Endothelial cell (in vitro differentiated cells): ENCODE results near the gene DSG2. TPM values are rescaled to one million over a fixed set of nuclear protein-coding genes. Genes with fewer than 3 reads are reported as not detected.
A peak's percentile ranks its signal among the peaks of the same experiment; 100 is the strongest.
"Not testable (repeated sequence)": the region's sequence is repeated elsewhere in the genome, so short reads cannot be mapped to it uniquely, and the experiment has no call there.

ENCODE experiments used
- DNase-seq: peaks from one replicate; pipeline ENCODE4 v3.0.0; 2021; ENCODE audit warnings: low spot score
- H3K27ac Mint-ChIP-seq: one replicate; pipeline ENCODE4 v1.8.0; 2021; ENCODE audit warnings: mixed read lengths, inconsistent platforms; ENCODE audit not compliant: unreplicated experiment
- H3K27me3 Mint-ChIP-seq: one replicate; pipeline ENCODE4 v1.8.0; 2021; ENCODE audit warnings: mild to moderate bottlenecking, moderate library complexity, mixed read lengths, inconsistent platforms; ENCODE audit not compliant: unreplicated experiment
- H3K36me3 Mint-ChIP-seq: one replicate; pipeline ENCODE4 v1.8.0; 2021; ENCODE audit warnings: mild to moderate bottlenecking, low read depth, mixed read lengths, inconsistent platforms; ENCODE audit not compliant: unreplicated experiment
- H3K4me1 Mint-ChIP-seq: one replicate; pipeline ENCODE4 v1.8.0; 2021; ENCODE audit warnings: mild to moderate bottlenecking, mixed read lengths, inconsistent platforms; ENCODE audit not compliant: unreplicated experiment
- H3K4me3 Mint-ChIP-seq: one replicate; pipeline ENCODE4 v1.8.0; 2021; ENCODE audit warnings: mild to moderate bottlenecking, mixed read lengths, inconsistent platforms; ENCODE audit not compliant: unreplicated experiment
- H3K9me3 Mint-ChIP-seq: one replicate; pipeline ENCODE4 v1.8.0; 2021; ENCODE audit warnings: mixed read lengths, inconsistent platforms; ENCODE audit not compliant: unreplicated experiment
- total RNA-seq: library from RNA; stranded (reverse); fragmentation: NEBNext Ultra II Directional; extraction: Animal tissue kit (Norgen Biotek cat#: 25700); gene quantifications from one replicate; pipeline ENCODE4 v1.2.1, GENCODE V29; 2021; ENCODE audit not compliant: unreplicated experiment
- TF ChIP-seq, protein P1 (sequence below): fragments of 200-600 bp; sonication (generic); IDR thresholded peaks from one replicate; pipeline ENCODE4 v1.5.0; 2021; ENCODE audit warnings: antibody characterized with exemption; ENCODE audit not compliant: unreplicated experiment

Gene DSG2
- total RNA-seq, 1 donor from 2014 or later: 60.5 TPM

DNA sequence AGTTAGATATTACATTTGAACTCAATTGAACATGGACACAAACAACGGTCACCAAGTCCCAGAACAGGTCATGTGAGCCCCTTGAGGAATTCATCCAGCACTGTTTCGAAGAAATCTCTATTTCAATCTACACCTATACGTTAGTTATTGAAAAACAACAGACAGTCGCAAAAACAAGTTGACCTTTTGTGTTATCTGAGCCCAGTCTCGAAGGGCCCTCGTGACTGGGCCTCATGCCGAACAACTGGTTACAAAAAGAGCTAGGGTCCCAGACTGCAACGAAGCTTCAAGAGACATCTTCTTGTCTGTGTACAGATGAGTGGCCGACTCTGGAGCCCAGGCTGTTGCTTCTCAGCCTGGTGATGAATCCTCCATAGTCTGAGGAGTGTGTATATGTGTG, 5.3 kb upstream of the DSG2 start:
- Mint-ChIP-seq H3K4me3 (no peak overlapping the region), H3K9me3 (no peaks in the 10 kb centered on the region), H3K36me3 (no peaks in the 10 kb centered on the region), H3K27ac (no peak overlapping the region), H3K4me1 (no peaks in the 10 kb centered on the region), H3K27me3 (no peaks in the 10 kb centered on the region)
- TF ChIP-seq, protein P1, sequence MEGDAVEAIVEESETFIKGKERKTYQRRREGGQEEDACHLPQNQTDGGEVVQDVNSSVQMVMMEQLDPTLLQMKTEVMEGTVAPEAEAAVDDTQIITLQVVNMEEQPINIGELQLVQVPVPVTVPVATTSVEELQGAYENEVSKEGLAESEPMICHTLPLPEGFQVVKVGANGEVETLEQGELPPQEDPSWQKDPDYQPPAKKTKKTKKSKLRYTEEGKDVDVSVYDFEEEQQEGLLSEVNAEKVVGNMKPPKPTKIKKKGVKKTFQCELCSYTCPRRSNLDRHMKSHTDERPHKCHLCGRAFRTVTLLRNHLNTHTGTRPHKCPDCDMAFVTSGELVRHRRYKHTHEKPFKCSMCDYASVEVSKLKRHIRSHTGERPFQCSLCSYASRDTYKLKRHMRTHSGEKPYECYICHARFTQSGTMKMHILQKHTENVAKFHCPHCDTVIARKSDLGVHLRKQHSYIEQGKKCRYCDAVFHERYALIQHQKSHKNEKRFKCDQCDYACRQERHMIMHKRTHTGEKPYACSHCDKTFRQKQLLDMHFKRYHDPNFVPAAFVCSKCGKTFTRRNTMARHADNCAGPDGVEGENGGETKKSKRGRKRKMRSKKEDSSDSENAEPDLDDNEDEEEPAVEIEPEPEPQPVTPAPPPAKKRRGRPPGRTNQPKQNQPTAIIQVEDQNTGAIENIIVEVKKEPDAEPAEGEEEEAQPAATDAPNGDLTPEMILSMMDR: no peak
- no peak for DNase-seq

DNA sequence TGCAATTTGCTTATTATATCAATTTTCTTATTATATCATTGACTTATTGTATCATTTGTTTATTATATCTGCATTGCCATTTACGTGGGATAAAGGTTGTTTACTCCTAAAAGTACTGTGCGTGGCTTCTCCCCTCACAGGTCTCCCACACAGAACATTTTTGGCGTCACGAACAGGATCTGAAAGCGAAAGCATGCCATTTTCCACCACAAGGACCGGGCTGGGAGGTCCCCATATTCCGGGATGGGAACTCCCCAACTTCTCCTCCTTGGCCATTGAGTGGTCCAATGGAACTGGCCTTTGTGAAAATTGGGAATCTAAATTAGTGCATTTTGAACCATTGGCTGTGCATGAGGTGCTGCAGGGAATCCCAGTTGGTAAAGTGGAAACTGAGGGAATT, 4.8 kb upstream of the DSG2 start:
- TF ChIP-seq, protein P1: no peak
- no peaks in the 10 kb centered on the region for H3K27me3 Mint-ChIP-seq
- no peak for DNase-seq
- H3K9me3 Mint-ChIP-seq: no peaks in the 10 kb centered on the region
- no peaks in the 10 kb centered on the region for H3K4me1 Mint-ChIP-seq
- no peaks in the 10 kb centered on the region for H3K36me3 Mint-ChIP-seq
- no peak overlapping the region for H3K27ac Mint-ChIP-seq
- no peak overlapping the region for H3K4me3 Mint-ChIP-seq

DNA sequence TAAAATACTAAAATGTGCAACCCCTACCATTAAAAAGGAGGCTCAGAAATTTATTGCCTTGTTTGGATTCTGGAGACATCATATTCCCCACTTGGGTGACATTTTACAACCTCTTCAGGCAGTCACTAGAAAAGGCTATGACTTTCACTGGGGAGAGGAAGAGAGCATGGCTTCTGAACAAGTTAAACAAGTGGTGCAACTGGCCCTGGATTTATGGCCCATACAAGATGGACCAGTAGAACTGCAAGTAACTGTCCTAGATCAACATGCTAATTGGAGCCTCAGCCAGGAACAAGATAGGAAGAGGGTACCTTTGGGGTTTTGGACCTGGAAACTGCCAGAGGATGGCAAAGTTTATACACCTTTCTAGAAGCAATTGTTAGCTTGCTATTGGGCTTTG, 4.0 kb upstream of the DSG2 start:
- H3K36me3 Mint-ChIP-seq: peaks cover 1% of the 10 kb centered on the region
- H3K9me3 Mint-ChIP-seq: no peaks in the 10 kb centered on the region
- DNase-seq: no peak
- H3K4me3 Mint-ChIP-seq: no peak overlapping the region
- H3K4me1 Mint-ChIP-seq: peaks cover under 1% of the 10 kb centered on the region
- TF ChIP-seq, protein P1: no peak
- H3K27me3 Mint-ChIP-seq: peaks cover 2% of the 10 kb centered on the region
- no peak overlapping the region for H3K27ac Mint-ChIP-seq

DNA sequence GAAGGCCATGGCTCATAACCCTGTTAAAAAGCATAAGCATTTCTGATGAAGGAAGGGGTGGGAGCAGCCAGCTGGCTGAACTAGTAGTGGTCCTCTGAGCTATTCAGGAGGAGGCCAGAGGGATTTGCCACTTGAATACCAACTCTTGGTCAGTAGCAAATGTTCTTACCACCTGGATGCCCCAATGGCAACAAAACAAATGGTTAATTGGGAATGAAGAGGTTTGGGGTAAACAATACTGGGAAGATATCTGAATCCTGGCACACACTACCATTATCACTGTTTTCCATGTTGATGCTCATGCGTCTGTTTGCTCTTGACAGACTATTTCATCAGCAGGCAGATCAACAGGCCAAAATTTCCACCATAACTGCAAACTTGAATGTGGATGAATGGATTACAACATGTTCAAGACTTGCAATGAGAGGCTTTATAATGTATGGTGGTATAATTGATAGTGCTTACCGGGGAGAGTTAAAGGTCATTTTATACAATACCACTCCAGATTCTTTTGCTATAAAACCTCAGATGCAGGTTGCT, 3.2 kb upstream of the DSG2 start:
- not testable (repeated sequence) for H3K36me3 Mint-ChIP-seq, H3K27me3 Mint-ChIP-seq, H3K9me3 Mint-ChIP-seq, DNase-seq, H3K4me3 Mint-ChIP-seq, H3K27ac Mint-ChIP-seq, H3K4me1 Mint-ChIP-seq

DNA sequence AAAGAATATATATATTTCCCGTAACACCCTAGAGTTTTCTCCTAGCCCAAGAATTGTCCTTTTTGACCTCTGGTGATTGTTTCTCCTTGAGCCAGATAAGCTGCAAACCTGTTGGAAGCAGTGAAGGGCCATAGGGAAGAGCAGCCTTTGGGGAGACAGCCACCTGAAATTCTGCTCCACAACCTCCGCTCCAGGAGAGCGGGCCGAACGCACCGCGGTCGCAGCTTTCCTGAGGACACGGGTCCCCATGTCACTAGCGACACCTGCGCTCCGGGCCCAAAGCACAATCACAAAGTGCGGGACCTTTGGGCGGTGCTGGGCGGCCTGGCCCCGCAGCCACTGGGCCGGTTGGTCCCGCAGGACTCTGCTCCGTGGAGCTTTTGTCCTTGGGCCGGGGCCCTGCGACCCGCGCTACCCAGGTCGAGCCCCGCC, 557 bp upstream of the DSG2 start:
- Mint-ChIP-seq H3K27me3 (peaks cover 2% of the 10 kb centered on the region), H3K27ac (no peak overlapping the region), H3K9me3 (no peaks in the 10 kb centered on the region), H3K4me3 (peak overlapping the region; percentile 89), H3K4me1 (peaks cover 14% of the 10 kb centered on the region), H3K36me3 (peaks cover 3% of the 10 kb centered on the region)
- TF ChIP-seq, protein P1: no peak
- no peak for DNase-seq
